Right atrium auricular region (tissue), 2 donors: Measurements from ENCODE around the gene CCDC177. TPM values are rescaled to one million over a fixed set of nuclear protein-coding genes. Genes with fewer than 3 reads are reported as not detected.

Source experiments
- DNase-seq: peaks from one replicate; pipeline ENCODE4 v3.0.0-alpha.2; 2019; ENCODE audit warnings: low spot score
- H3K27ac ChIP-seq, 2 donors: fragments of 200-600 bp; sonication (generic); 1 replicate in 1 of 2; 2 replicates in 1 of 2; pipeline ENCODE4 v1.5.1; 2016 to 2019
- H3K27me3 ChIP-seq, 2 donors: fragments of 200-600 bp; sonication (generic); one replicate each; pipeline versions ENCODE4 v1.5.1 to v1.6.0; 2017 to 2019
- H3K36me3 ChIP-seq: fragments of 200-600 bp; sonication (generic); one replicate; pipeline ENCODE4 v1.5.1; 2016
- H3K4me1 ChIP-seq, 2 donors: fragments of 200-600 bp; sonication (generic); one replicate each; pipeline versions ENCODE4 v1.5.1 to v1.6.0; 2017 to 2019
- H3K4me3 ChIP-seq, 2 donors: fragments of 200-600 bp; sonication (generic); 1 replicate in 1 of 2; 2 replicates in 1 of 2; pipeline ENCODE4 v1.5.1; 2017 to 2019; ENCODE audit warnings: mild to moderate bottlenecking in 1 of 2, moderate library complexity in 1 of 2
- H3K9me3 ChIP-seq, 2 donors: fragments of 200-600 bp; sonication (generic); one replicate each; pipeline ENCODE4 v1.5.1; 2019
- total RNA-seq, 2 donors: library from RNA; depleted of rRNA; stranded (reverse); fragments of >200 nt; gene quantifications; one replicate each; pipeline ENCODE4 v1.1.0, GENCODE V29; 2016
- TF ChIP-seq, protein P1 (sequence below), 2 donors: fragments of 200-600 bp; sonication (generic); IDR thresholded peaks; one replicate each; pipeline ENCODE4 v1.5.1; 2019; ENCODE audit warnings: antibody characterized with exemption in 2 of 2

CCDC177 gene
- total RNA-seq, 2 donors from 2014 or later: not detected

DNA sequence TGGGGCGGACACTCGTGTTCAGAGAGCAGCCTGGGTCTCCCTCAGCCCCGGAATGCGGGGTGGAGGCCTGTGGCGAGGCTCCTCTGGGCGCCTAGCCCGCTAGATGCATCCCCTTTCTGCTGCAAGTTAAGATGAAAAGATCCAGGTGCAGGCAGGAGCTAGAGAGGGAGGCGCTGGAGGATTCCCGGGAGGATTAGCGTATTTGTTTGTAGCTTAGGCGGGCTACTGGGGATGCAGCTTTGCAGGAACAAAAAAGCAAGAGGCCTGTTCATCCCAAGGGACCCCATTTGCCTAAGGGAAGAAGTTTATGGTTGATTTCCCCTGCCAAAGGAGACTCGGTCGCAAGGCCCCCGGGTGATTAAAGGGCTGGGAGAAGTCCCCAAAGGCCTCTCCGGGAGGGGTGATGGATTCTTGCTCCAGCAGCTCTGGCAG lies 824 bp downstream of the CCDC177 start:
- TF ChIP-seq, protein P1, sequence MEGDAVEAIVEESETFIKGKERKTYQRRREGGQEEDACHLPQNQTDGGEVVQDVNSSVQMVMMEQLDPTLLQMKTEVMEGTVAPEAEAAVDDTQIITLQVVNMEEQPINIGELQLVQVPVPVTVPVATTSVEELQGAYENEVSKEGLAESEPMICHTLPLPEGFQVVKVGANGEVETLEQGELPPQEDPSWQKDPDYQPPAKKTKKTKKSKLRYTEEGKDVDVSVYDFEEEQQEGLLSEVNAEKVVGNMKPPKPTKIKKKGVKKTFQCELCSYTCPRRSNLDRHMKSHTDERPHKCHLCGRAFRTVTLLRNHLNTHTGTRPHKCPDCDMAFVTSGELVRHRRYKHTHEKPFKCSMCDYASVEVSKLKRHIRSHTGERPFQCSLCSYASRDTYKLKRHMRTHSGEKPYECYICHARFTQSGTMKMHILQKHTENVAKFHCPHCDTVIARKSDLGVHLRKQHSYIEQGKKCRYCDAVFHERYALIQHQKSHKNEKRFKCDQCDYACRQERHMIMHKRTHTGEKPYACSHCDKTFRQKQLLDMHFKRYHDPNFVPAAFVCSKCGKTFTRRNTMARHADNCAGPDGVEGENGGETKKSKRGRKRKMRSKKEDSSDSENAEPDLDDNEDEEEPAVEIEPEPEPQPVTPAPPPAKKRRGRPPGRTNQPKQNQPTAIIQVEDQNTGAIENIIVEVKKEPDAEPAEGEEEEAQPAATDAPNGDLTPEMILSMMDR (IDR thresholded peaks at IDR 0.05): no peak
- no peaks in the 10 kb centered on the region for H3K9me3 ChIP-seq
- DNase-seq: no peak
- H3K36me3 ChIP-seq: no peaks in the 10 kb centered on the region
- H3K4me3 ChIP-seq: no peak overlapping the region
- no peak overlapping the region for H3K27ac ChIP-seq
- peaks cover 5 to 29% of the 10 kb centered on the region in 2 donors for H3K27me3 ChIP-seq
- H3K4me1 ChIP-seq: peaks cover 0 to 32% of the 10 kb centered on the region in 2 donors

DNA sequence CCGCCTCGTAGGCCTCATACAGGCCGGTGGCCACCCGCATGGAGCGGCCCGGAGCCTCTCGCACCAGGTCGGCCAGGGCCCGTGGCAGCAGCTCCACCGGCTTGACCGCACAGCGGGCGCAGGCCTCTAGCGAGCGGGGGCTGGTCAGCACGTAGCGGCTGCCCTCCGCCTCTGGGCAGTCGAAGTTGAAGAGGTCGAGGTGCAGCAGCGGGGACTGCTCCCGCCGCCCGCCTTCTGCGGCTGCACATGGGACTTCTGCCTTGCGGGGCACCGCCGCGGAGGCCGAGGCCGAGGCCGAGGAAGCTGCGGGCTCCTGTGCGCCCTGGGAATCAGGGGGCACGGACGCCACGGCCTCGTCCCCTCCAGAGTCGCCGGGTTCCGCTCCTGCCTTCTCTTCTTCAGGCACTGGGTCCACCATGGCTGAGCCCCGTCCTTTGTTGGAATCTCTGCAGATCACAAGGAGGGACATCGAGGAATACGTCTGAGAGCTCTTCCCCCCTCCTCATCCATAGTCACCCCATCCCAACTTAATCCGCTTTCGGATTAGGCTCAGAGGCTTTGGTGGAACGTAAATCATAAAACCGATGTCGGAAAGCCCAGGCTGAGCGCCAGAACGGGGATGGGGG lies 1.4 kb downstream of the CCDC177 start:
- peak overlapping the region in 1 of 2 donors; percentile 7 for H3K4me3 ChIP-seq
- no peaks in the 10 kb centered on the region for H3K9me3 ChIP-seq
- H3K36me3 ChIP-seq: no peaks in the 10 kb centered on the region
- no peak overlapping the region for H3K27ac ChIP-seq
- H3K27me3 ChIP-seq: peaks cover 5 to 29% of the 10 kb centered on the region in 2 donors
- peaks cover 0 to 32% of the 10 kb centered on the region in 2 donors for H3K4me1 ChIP-seq
- no peak for DNase-seq
- TF ChIP-seq, protein P1 (IDR thresholded peaks at IDR 0.05): no peak

DNA sequence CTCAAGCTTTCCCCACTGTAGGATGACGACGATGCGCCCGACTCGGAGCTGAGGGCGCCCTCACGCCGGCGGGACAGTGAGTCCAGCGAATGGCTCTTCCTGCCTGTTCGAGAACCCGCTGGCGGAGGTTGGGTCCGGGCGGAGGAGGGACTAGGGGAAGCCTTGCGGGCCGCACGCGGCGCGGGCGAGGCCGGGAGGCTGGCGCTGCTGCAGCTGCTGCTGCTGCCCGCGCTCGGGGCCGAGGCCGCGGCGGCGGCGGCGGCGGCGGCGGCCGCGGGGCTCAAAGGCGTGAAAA lies 1.9 kb downstream of the CCDC177 start:
- Histone ChIP-seq H3K9me3 (no peaks in the 10 kb centered on the region), H3K4me1 (peaks cover 0 to 32% of the 10 kb centered on the region in 2 donors), H3K36me3 (no peaks in the 10 kb centered on the region), H3K27ac (no peak overlapping the region), H3K4me3 (peak overlapping the region in 1 of 2 donors; percentile 49), H3K27me3 (peaks cover 5 to 29% of the 10 kb centered on the region in 2 donors)
- no peak for DNase-seq
- TF ChIP-seq, protein P1 (IDR thresholded peaks at IDR 0.05): no peak

DNA sequence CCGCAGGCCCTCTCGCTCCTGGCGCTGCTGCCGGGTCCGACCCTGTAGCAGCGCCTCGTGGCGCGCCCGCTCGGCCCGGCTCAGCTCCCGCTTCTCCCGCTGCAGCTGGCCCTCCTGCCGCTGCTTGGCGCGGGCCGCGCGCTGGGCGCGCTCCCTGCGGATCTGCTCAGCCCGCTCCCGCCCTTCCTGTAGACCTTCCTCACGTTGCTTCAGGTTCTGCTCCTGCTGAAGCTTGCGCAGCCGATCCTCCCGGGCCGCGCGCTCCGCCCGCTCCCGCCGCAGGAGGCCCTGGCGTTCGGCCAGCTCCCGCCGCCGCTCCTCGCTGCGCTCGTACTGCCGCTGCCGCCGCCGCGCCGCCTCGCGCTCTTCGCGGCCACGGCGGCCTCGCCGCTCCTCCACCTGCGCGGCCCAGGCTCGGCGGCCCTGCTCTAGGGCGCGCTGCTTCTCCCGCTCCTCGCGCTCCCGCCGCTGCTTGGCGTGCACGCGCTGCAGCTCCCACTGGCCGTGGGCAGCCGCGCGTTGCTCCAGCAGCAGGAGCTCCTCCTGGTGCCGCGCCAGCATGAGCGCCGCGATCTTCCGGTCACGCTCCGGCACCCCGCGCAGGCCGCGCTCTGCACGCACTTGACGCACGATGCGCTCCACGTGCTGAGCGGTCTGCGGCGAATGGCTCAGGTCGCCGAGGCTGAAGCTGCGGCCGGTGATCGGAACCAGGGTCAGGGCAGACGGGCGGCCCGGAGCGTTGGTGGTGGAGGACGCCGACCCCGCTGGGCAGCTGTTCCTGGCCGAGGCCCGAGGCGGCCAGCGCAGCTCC lies 2.4 kb downstream of the CCDC177 start:
- TF ChIP-seq, protein P1 (IDR thresholded peaks at IDR 0.05): no peak
- H3K27me3 ChIP-seq: peaks cover 5 to 29% of the 10 kb centered on the region in 2 donors
- DNase-seq: no peak
- no peaks in the 10 kb centered on the region for H3K9me3 ChIP-seq
- H3K36me3 ChIP-seq: no peaks in the 10 kb centered on the region
- peak overlapping the region; percentile 15 to 49 for H3K4me3 ChIP-seq
- peaks cover 0 to 32% of the 10 kb centered on the region in 2 donors for H3K4me1 ChIP-seq
- no peak overlapping the region for H3K27ac ChIP-seq

DNA sequence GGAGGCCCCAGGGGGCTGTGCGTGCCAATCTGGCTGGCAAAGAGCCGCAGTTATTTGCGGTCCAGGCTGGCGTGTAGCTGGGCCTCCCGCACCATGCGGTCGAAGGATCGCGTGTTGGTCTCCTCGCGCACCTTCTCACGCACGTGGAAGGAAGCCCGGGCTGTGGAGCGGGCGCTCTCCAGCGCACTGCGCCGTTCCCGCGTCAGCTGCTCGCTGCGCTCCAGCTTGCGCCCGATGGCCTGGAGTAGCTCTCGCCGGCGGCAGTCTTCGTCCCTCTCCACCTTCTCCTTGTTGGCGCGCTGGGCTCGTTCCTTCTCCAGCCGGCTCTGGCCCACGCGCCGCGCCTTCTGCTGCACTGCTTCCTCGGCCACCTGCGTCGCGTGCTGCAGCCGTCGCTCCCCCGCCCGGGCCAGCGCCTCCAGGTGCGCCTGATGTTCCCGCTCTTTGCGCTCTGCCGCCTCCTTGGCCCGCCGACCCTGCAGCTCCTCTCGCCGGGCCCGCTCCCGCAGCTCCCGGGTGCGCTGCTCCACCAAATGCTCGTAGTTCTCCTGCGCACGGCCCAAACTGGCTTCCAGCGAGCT lies 3.1 kb downstream of the CCDC177 start:
- no peaks in the 10 kb centered on the region for H3K36me3 ChIP-seq
- peak overlapping the region; percentile 15 to 49 for H3K4me3 ChIP-seq
- no peak overlapping the region for H3K27ac ChIP-seq
- H3K27me3 ChIP-seq: peaks cover 5 to 27% of the 10 kb centered on the region in 2 donors
- H3K9me3 ChIP-seq: no peaks in the 10 kb centered on the region
- TF ChIP-seq, protein P1 (IDR thresholded peaks at IDR 0.05): no peak
- peaks cover 0 to 32% of the 10 kb centered on the region in 2 donors for H3K4me1 ChIP-seq
- no peak for DNase-seq
